Rectal smooth muscle tissue (tissue), 1 donor: ENCODE measurements around the gene SIL1.

ENCODE experiments used
- H3K27ac ChIP-seq: one replicate; pipeline ENCODE4 v1.7.0; 2013; ENCODE audit warnings: low read depth, low read length, inconsistent platforms
- H3K27me3 ChIP-seq: one replicate; pipeline ENCODE4 v1.7.0; 2013; ENCODE audit warnings: low read length; ENCODE audit not compliant: control insufficient read depth, insufficient read depth
- H3K36me3 ChIP-seq: one replicate; pipeline ENCODE4 v1.7.0; 2013; ENCODE audit warnings: low read length; ENCODE audit not compliant: control insufficient read depth, insufficient read depth
- H3K4me1 ChIP-seq: one replicate; pipeline ENCODE4 v1.7.0; 2013; ENCODE audit warnings: low read length; ENCODE audit not compliant: control insufficient read depth, insufficient read depth
- H3K4me3 ChIP-seq: one replicate; pipeline ENCODE4 v1.7.0; 2013; ENCODE audit warnings: low read length
- H3K9ac ChIP-seq: one replicate; pipeline ENCODE4 v1.7.0; 2013; ENCODE audit warnings: low read length

SIL1 gene

GRCh38 chr5:139108063-139108824 lies 89.9 kb downstream of the SIL1 start:
- Histone ChIP-seq H3K4me3 (no peak overlapping the region), H3K4me1 (peaks cover 35% of the 10 kb centered on the region), H3K36me3 (no peaks in the 10 kb centered on the region), H3K9ac (no peak overlapping the region), H3K27ac (no peak overlapping the region), H3K27me3 (no peaks in the 10 kb centered on the region)

- Histone ChIP-seq H3K27me3 (no peaks in the 10 kb centered on the region), H3K9ac (no peak overlapping the region), H3K36me3 (no peaks in the 10 kb centered on the region), H3K4me1 (peaks cover 38% of the 10 kb centered on the region), H3K27ac (peak overlapping the region; percentile 70), H3K4me3 (no peak overlapping the region)
Observed at GRCh38 chr5:139105621-139106071, 92.5 kb downstream of the SIL1 start.

GRCh38 chr5:139104577-139105276 lies 93.4 kb downstream of the SIL1 start:
- no peaks in the 10 kb centered on the region for H3K36me3 ChIP-seq
- H3K27ac ChIP-seq, result peak overlapping the region; percentile 70
- no peak overlapping the region for H3K9ac ChIP-seq
- H3K4me3 ChIP-seq, result peak overlapping the region; percentile 32
- peaks cover 38% of the 10 kb centered on the region for H3K4me1 ChIP-seq
- H3K27me3 ChIP-seq, result no peaks in the 10 kb centered on the region

- Histone ChIP-seq H3K4me1 (peaks cover 38% of the 10 kb centered on the region), H3K27ac (peak overlapping the region; percentile 70), H3K36me3 (no peaks in the 10 kb centered on the region), H3K27me3 (no peaks in the 10 kb centered on the region), H3K9ac (no peak overlapping the region), H3K4me3 (no peak overlapping the region)
Observed at GRCh38 chr5:139103762-139104161, 94.4 kb downstream of the SIL1 start.

- no peak overlapping the region for H3K4me3 ChIP-seq
- no peak overlapping the region for H3K27ac ChIP-seq
- H3K9ac ChIP-seq, result no peak overlapping the region
- H3K27me3 ChIP-seq, result no peaks in the 10 kb centered on the region
- H3K36me3 ChIP-seq, result no peaks in the 10 kb centered on the region
- H3K4me1 ChIP-seq, result peaks cover 25% of the 10 kb centered on the region
Observed at GRCh38 chr5:139100825-139101224, 97.3 kb downstream of the SIL1 start.

GRCh38 chr5:139094154-139095131 lies 103.7 kb downstream of the SIL1 start:
- Histone ChIP-seq H3K9ac (no peak overlapping the region), H3K4me3 (no peak overlapping the region)

GRCh38 chr5:139092741-139093343 lies 105.3 kb downstream of the SIL1 start:
- Histone ChIP-seq H3K27ac (no peak overlapping the region), H3K4me3 (no peak overlapping the region), H3K4me1 (no peaks in the 10 kb centered on the region), H3K9ac (no peak overlapping the region), H3K36me3 (no peaks in the 10 kb centered on the region), H3K27me3 (no peaks in the 10 kb centered on the region)

More at GRCh38 chr5:139094154-139095131, 103.7 kb downstream of the SIL1 start:
- no peaks in the 10 kb centered on the region for H3K36me3 ChIP-seq
- H3K4me1 ChIP-seq, result no peaks in the 10 kb centered on the region
- H3K27ac ChIP-seq, result no peak overlapping the region
- no peaks in the 10 kb centered on the region for H3K27me3 ChIP-seq

- H3K27ac ChIP-seq, result no peak overlapping the region
- H3K4me1 ChIP-seq, result no peaks in the 10 kb centered on the region
- no peak overlapping the region for H3K4me3 ChIP-seq
- H3K27me3 ChIP-seq, result no peaks in the 10 kb centered on the region
- H3K9ac ChIP-seq, result no peak overlapping the region
- no peaks in the 10 kb centered on the region for H3K36me3 ChIP-seq
Observed at GRCh38 chr5:139091439-139092156, 106.6 kb downstream of the SIL1 start.

GRCh38 chr5:139090581-139090980 lies 107.6 kb downstream of the SIL1 start:
- H3K36me3 ChIP-seq, result no peaks in the 10 kb centered on the region
- H3K27me3 ChIP-seq, result no peaks in the 10 kb centered on the region
- no peak overlapping the region for H3K27ac ChIP-seq
- H3K9ac ChIP-seq, result no peak overlapping the region
- H3K4me1 ChIP-seq, result no peaks in the 10 kb centered on the region
- no peak overlapping the region for H3K4me3 ChIP-seq

GRCh38 chr5:139088024-139088423 lies 110.1 kb downstream of the SIL1 start:
- H3K4me3 ChIP-seq, result no peak overlapping the region
- no peaks in the 10 kb centered on the region for H3K4me1 ChIP-seq
- H3K9ac ChIP-seq, result no peak overlapping the region
- no peaks in the 10 kb centered on the region for H3K36me3 ChIP-seq
- H3K27ac ChIP-seq, result no peak overlapping the region
- no peaks in the 10 kb centered on the region for H3K27me3 ChIP-seq

GRCh38 chr5:139082813-139083498 lies 115.2 kb downstream of the SIL1 start:
- Histone ChIP-seq H3K4me1 (no peaks in the 10 kb centered on the region), H3K36me3 (no peaks in the 10 kb centered on the region), H3K27ac (no peak overlapping the region), H3K4me3 (no peak overlapping the region), H3K9ac (no peak overlapping the region), H3K27me3 (no peaks in the 10 kb centered on the region)
